HUES6 (cell line): ENCODE results near the gene ERI3.
A peak's percentile ranks its signal among the peaks of the same experiment; 100 is the strongest.

ENCODE experiments used
- H3K27ac ChIP-seq: 2 replicates; pipeline ENCODE4 v1.7.0; 2013; ENCODE audit warnings: low read depth, mild to moderate bottlenecking, low read length, inconsistent platforms
- H3K27me3 ChIP-seq: 2 replicates; pipeline ENCODE4 v1.6.1; 2013; ENCODE audit warnings: low read length; ENCODE audit not compliant: control insufficient read depth, insufficient read depth
- H3K36me3 ChIP-seq: 2 replicates; pipeline ENCODE4 v1.6.1; 2013; ENCODE audit warnings: low read length; ENCODE audit not compliant: control insufficient read depth, insufficient read depth
- H3K4me1 ChIP-seq: 2 replicates; pipeline ENCODE4 v1.6.1; 2013; ENCODE audit warnings: low read length; ENCODE audit not compliant: control insufficient read depth, insufficient read depth
- H3K4me3 ChIP-seq: 2 replicates; pipeline ENCODE4 v1.5.1; 2013; ENCODE audit warnings: low read depth, low read length
- H3K9ac ChIP-seq: one replicate; pipeline ENCODE4 v1.6.1; 2013; ENCODE audit warnings: mild to moderate bottlenecking, low read length
- H3K9me3 ChIP-seq: 2 replicates; pipeline ENCODE4 v1.6.1; 2013; ENCODE audit warnings: low read depth, low read length; ENCODE audit not compliant: control insufficient read depth, insufficient read depth

Gene ERI3

DNA sequence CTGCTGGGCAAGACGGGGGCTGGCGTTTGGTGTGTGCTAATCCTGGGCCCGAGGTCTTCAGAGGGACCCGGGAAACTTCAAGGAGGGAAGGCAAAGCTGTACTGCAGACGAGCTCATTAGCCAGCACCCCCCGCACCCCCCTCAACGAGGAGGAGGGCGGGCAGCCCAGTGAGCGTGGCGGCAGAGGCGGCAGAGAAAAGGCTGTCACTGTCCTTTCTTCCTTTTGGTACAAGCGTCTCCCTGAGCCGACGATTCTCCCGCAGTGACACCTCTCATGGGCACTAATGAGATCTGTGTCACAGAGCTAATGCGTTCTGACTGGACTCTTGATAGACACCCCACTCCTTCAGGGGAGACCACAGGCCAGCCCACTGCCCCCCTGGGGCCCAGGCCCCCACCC, 112.3 kb downstream of the ERI3 start:
- H3K4me1 ChIP-seq, result peaks cover 41% of the 10 kb centered on the region
- H3K36me3 ChIP-seq, result peaks cover 6% of the 10 kb centered on the region; the same call in 1 of the 2 replicates
- H3K4me3 ChIP-seq, result no peak overlapping the region
- H3K27ac ChIP-seq, result no peak overlapping the region
- no peak overlapping the region for H3K9ac ChIP-seq
- H3K9me3 ChIP-seq, result no peaks in the 10 kb centered on the region
- H3K27me3 ChIP-seq, result no peaks in the 10 kb centered on the region

DNA sequence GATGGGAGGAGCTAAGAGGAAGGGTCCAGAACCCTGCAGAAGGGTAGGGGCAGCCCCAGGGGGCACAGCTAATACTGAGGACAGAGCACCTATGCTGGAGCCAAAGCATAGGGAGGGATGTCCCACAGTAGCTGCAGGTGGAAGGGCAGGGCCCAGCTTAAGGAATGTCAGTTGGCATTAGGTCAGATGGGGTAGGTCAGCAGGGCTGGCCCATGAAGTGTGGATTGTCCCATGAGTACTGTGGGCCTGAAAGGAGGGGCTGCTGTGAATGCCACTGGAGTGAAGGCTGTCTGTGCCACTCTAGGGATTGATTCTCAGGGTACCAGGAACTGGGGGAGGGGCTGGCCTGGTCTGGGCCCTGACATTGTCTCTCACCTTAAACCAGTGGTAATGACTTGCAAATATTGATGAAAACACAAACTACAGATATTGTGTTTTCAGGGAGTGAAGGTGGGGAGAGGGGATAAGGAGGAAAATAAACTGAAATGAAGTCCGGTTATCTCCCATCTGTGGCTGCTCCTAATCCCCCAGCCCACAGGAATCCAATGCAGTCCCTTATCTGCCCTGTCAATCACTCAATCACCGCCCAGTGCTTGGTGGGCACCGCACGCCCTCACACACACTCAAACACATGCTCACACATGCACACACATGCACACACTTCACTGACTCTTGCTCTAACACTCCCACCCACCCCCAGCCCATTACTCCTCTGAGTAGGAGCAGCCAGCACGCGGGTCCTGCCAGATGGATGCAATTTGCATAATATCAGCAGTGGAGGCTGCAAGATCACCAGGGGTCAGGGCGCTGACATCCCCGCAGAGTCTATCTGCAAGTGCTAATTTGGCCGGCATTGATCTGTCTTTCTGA, 114.0 kb downstream of the ERI3 start:
- Histone ChIP-seq H3K4me3 (no peak overlapping the region), H3K27me3 (no peaks in the 10 kb centered on the region), H3K9ac (no peak overlapping the region), H3K4me1 (peaks cover 44% of the 10 kb centered on the region), H3K36me3 (peaks cover 3% of the 10 kb centered on the region; the same call in 1 of the 2 replicates), H3K9me3 (no peaks in the 10 kb centered on the region), H3K27ac (no peak overlapping the region)

GRCh38 chr1:44239961-44240371, 115.1 kb downstream of the ERI3 start:
- Histone ChIP-seq H3K27ac (peak overlapping the region; percentile 50; the same call in 1 of the 2 replicates), H3K9ac (peak overlapping the region; percentile 20), H3K27me3 (no peaks in the 10 kb centered on the region), H3K9me3 (no peaks in the 10 kb centered on the region), H3K4me1 (peaks cover 44% of the 10 kb centered on the region), H3K36me3 (peaks cover 3% of the 10 kb centered on the region; the same call in 1 of the 2 replicates), H3K4me3 (no peak overlapping the region)

- no peaks in the 10 kb centered on the region for H3K27me3 ChIP-seq
- peak overlapping the region; percentile 20 for H3K9ac ChIP-seq
- peak overlapping the region; percentile 50; the same call in 1 of the 2 replicates for H3K27ac ChIP-seq
- no peaks in the 10 kb centered on the region for H3K9me3 ChIP-seq
- H3K4me3 ChIP-seq, result no peak overlapping the region
- H3K4me1 ChIP-seq, result peaks cover 44% of the 10 kb centered on the region
- H3K36me3 ChIP-seq, result peaks cover 3% of the 10 kb centered on the region; the same call in 1 of the 2 replicates
Observed at GRCh38 chr1:44239331-44239960, 115.6 kb downstream of the ERI3 start.

DNA sequence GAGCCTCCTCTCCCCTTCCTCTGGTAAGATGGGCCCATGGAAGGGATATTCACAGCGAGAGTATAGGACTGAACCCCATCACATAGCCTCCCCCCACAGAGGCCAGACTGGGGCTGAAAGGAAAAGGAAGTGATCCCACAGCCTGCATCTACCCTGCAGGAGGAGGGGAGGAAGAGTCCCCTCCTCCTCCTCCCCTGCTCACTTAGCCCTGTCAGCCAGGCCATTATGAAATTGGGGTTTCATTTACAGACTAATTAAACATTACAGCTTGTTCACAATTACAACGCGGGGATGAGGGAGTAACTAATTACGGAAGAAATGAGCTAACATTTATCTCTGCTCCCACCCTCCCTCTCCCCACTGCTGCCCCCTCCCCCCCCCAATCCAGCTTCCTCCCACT, 116.4 kb downstream of the ERI3 start:
- Histone ChIP-seq H3K4me1 (peaks cover 44% of the 10 kb centered on the region), H3K4me3 (no peak overlapping the region), H3K27me3 (no peaks in the 10 kb centered on the region)

DNA sequence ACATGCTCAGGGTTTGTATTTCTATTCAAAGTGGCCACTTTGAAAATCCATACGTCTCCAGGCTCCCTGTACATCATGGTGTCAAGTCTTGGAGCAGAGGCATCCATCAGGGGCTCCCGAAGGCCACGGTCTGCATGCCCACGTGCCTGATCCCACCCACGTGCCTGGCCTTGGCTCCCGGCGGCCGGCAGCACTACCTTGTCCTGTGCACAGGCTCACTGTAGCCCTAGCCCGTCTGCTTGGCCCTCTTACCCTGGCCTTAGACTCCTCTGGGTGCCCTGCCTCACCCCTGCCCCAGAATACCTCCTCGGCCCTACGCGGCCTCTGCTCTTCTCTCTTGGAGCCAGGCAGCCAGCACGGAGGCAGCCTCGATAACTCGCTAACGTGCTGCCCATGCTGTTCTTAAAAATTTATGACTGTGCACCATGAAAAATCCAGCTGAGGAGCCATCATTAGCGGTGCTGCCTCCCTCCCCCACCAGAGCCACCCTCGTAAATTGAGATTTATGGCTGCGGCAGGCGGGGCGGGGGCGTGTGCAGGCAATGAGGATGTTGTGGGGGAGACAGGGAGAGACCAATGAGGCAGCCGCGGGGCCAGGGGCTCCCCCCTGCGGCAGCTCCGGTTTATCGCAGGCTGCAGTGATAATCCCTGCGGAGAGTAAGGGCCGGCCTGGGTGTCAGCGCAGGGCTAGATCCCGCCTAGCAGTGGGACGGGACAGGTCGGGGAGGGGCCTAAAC, 117.2 kb downstream of the ERI3 start:
- Histone ChIP-seq H3K9me3 (no peaks in the 10 kb centered on the region), H3K36me3 (peaks cover 3% of the 10 kb centered on the region; the same call in 1 of the 2 replicates), H3K9ac (no peak overlapping the region), H3K4me1 (peaks cover 44% of the 10 kb centered on the region), H3K27me3 (no peaks in the 10 kb centered on the region), H3K27ac (no peak overlapping the region), H3K4me3 (peak overlapping the region; percentile 35)

More for the DNA sequence above, 116.4 kb downstream of the ERI3 start:
- H3K36me3 ChIP-seq, result peaks cover 3% of the 10 kb centered on the region; the same call in 1 of the 2 replicates
- no peak overlapping the region for H3K9ac ChIP-seq
- H3K27ac ChIP-seq, result no peak overlapping the region
- no peaks in the 10 kb centered on the region for H3K9me3 ChIP-seq

GRCh38 chr1:44236490-44237272, 118.4 kb downstream of the ERI3 start:
- Histone ChIP-seq H3K27me3 (no peaks in the 10 kb centered on the region), H3K4me3 (no peak overlapping the region), H3K36me3 (peaks cover 8% of the 10 kb centered on the region), H3K9me3 (no peaks in the 10 kb centered on the region), H3K27ac (no peak overlapping the region), H3K4me1 (peaks cover 36% of the 10 kb centered on the region), H3K9ac (no peak overlapping the region)

GRCh38 chr1:44235808-44236207, 119.2 kb downstream of the ERI3 start:
- Histone ChIP-seq H3K4me3 (no peak overlapping the region), H3K9me3 (no peaks in the 10 kb centered on the region), H3K9ac (no peak overlapping the region), H3K36me3 (peaks cover 13% of the 10 kb centered on the region), H3K27me3 (no peaks in the 10 kb centered on the region), H3K27ac (no peak overlapping the region), H3K4me1 (peaks cover 29% of the 10 kb centered on the region)

DNA sequence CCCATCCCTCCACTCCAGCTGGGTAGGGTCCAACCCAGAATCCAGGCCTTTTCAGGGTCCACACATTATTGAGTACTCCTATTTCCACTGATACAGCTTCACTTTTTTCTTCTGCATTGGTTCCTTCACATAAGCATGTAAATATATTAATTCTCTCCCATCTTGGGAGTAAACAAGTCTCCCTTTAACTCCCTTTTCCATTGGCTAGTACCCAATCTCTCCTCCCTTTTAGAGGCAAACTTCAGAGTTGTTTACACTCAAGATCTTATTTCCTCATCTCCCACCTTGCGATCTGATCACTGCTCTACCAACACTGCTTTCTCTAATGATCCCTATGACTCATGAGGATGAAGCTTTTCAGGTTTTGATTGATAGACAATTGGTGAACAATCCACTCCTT, 121.5 kb downstream of the ERI3 start:
- Histone ChIP-seq H3K27ac (no peak overlapping the region), H3K9me3 (peaks cover 4% of the 10 kb centered on the region; the same call in 1 of the 2 replicates), H3K4me1 (peaks cover 11% of the 10 kb centered on the region), H3K27me3 (no peaks in the 10 kb centered on the region), H3K9ac (no peak overlapping the region), H3K36me3 (peaks cover 18% of the 10 kb centered on the region), H3K4me3 (no peak overlapping the region)

DNA sequence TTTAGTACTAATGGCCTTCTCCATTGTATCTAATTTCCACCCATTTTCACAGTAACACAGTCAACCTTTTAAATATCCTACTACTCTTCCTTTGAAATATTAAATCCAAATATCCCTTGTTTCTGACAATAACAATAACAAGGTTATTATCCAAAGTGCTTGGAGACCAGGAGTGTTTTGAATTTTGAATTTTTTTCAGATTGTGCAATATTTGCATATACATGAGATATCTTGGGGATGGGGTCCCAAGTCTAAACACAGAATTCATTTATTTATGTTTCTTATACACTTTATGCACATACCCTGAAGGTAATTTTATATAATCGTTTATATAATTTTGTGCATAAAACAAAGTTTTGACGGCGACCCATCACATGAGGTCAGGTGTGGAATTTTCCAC, 124.3 kb downstream of the ERI3 start:
- H3K9me3 ChIP-seq, result peaks cover 24% of the 10 kb centered on the region
- H3K36me3 ChIP-seq, result peaks cover 28% of the 10 kb centered on the region
- no peaks in the 10 kb centered on the region for H3K27me3 ChIP-seq
- H3K4me1 ChIP-seq, result no peaks in the 10 kb centered on the region
- no peak overlapping the region for H3K27ac ChIP-seq
- no peak overlapping the region for H3K4me3 ChIP-seq
- H3K9ac ChIP-seq, result no peak overlapping the region
